GM10847 (cell line): ENCODE results near the gene PML.

ENCODE experiments used
- POLR2A ChIP-seq: IDR thresholded peaks from 2 replicates; pipeline ENCODE4 v1.6.1; 2011; ENCODE audit not compliant: insufficient read length; ENCODE audit errors: extremely low read depth

Gene PML

GRCh38 chr15:73954188-73955145 lies 40.0 kb upstream of the PML start:
- TF ChIP-seq POLR2A, result no peak

DNA sequence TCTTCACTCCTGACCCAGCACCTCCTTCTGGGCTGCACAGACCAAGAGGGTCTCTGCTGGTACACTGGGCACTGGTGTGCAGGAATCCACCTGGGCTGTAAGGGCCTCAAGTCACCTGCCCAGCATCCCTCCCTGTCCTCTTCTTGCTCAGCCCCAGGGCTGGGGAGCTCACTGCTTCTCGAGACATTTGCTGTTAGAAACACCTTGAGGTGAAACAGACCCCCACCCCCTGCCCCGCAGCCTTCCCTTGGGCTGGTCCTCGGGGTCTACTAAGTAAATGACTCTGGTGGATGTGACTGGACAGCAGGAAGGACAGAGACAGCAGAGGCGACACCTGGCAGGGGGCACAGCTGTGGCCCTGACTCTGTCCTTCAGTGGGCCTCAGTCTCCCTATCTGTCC lies 39.2 kb upstream of the PML start:
- no peak for TF ChIP-seq POLR2A

DNA sequence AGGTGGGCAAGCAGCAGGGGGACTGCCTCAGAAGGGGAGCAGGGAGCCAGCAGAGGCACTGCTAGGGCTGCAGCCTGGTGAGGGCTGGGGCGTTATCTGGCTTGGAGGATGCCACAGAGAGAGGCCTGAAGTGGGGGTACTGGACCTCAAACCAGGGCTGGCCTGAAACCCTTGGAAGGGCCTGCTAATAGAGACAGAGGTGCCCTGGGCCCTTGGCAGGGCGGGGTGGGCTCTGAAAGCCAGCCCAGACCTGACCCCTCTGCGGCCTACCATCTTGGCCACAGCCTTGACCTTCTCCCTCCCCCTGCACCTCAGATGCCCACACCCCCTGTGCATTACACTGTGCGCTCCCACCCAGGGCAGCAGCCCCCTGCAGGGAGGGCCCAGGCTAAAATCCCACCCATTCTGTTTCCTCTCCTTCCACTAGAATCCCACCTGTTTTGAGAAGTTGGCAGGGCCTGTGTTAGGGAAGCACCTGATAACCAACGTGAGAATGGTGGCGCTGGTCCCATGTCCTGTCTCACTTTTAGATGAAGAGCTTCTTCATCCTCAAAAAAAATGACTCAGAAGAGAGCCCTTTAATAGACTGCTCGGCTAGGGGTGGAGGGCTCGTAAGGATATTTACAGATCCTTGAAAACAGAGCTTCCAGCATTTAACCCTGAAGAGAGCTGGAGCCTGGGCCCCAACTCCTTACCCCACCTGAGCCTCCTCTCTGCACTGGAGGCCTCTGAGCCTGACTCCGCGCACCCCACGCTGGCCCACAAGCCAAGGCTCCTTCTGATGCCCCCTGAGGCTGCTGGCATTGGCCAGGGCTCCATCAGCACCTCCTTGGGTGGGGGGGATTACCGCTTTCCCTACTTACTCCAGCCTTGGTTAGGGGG lies 38.4 kb upstream of the PML start:
- TF ChIP-seq POLR2A, result no peak

- no peak for TF ChIP-seq POLR2A
Measured at GRCh38 chr15:73956743-73957135, 37.8 kb upstream of the PML start.

- TF ChIP-seq POLR2A, result no peak
Measured at GRCh38 chr15:73957276-73957675, 37.2 kb upstream of the PML start.

- no peak for TF ChIP-seq POLR2A
Measured at GRCh38 chr15:73957785-73958184, 36.7 kb upstream of the PML start.

DNA sequence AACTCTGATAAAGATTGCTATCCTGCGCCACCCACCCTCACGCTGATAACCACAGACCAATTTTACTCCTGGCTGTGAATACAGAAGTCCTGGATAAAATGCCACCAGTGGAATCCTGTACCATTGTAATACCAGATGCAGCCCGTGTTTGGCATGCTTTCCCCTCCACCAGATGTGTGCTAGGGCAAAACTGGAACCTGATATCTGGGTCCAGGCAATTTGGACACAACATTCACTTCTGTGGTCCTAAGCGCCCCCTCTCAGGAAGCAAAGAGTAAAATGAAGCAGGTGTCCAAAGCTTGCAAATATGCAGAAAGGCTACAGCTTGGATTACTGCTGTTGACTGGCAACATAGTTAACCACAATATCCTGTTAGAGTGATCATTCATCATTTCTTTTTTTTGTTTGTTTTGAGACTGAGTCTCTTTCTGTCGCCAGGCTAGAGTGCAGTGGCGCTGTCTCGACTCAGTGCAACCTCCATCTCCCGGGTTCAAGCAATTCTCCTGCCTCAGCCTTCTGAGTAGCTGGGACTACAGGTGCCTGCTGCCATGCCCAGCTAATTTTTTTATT lies 35.4 kb upstream of the PML start:
- TF ChIP-seq POLR2A, result no peak

- no peak for TF ChIP-seq POLR2A
Measured at GRCh38 chr15:73959801-73960200, 34.7 kb upstream of the PML start.

- no peak for TF ChIP-seq POLR2A
Measured at GRCh38 chr15:73962433-73962832, 32.1 kb upstream of the PML start.

DNA sequence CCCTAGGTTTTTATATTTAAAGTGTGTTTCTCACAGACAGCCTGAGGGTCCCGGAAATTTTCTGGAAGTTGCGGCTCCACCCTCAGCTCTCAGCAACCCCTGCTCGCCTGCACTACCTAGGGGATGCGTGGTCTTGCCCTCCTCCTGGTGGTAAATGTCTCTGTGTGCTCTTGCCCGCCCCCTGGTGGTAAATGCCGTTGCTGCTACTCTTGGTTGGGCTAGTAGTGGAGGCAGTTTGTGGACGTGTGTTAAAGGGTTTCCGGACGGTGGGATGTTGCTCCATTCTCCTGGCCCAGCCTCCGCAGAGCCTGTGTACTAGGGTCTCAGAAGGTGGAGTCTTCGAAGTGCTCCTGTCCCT lies 29.8 kb upstream of the PML start:
- no peak for TF ChIP-seq POLR2A

DNA sequence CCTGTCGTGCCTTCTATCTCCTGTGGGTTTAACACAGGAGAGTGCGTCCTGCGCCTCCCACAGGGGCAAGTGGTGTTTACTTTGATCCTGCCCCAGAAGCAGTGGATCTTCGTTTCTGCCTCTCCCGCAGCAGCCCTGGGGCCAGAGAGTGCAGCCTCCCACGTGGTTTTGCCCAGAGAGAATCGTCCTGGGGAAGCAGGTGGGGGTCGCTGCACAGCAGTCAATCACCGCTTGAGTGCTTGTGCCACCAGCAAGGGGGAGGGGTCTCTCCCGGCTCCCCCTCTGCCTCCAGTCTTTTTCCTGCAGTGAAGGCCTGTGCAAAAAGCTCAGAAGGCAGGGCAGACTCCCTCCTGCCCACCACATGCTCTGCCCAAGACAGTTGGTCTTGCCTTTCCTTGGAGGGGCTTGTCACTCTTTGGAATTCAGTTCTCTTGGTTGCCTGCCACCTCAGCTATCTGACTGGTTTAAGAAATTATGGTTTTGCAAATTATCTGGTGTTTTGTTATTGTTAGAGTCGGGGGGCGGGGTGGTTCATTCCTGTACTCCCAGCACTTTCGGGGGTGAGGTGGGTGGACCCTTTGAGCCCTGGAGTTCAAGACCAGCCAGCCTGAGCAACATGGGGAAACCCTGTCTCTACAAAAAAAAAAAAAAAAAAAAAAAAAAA lies 29.3 kb upstream of the PML start:
- TF ChIP-seq POLR2A, result no peak

GRCh38 chr15:73965758-73966113 lies 28.8 kb upstream of the PML start:
- TF ChIP-seq POLR2A, result no peak

GRCh38 chr15:73968461-73968860 lies 26.1 kb upstream of the PML start:
- no peak for TF ChIP-seq POLR2A

- TF ChIP-seq POLR2A, result no peak
Measured at GRCh38 chr15:73969151-73969759, 25.3 kb upstream of the PML start.
